CD14-positive monocyte (primary cell): ENCODE data around the gene IZUMO1. TPM values are rescaled to one million over a fixed set of nuclear protein-coding genes. Genes with fewer than 3 reads are reported as not detected.
A peak's percentile ranks its signal among the peaks of the same experiment; 100 is the strongest.

Experiments used
- DNase-seq, 3 donors: peaks; one replicate each; pipeline ENCODE4 v3.0.0-alpha.2; 2011 to 2022
- H2AFZ ChIP-seq: 2 replicates; pipeline ENCODE4 v1.6.0; 2012; ENCODE audit warnings: mild to moderate bottlenecking, low read depth, low read length, inconsistent platforms; ENCODE audit not compliant: insufficient read depth, poor library complexity, severe bottlenecking
- H3K27ac ChIP-seq, 2 donors: 1 replicate in 1 of 2; 2 replicates in 1 of 2; pipeline ENCODE4 v1.5.1; 2012 to 2013; ENCODE audit warnings: low read length in 2 of 2, control low read depth in 1 of 2, inconsistent platforms in 1 of 2, low read depth in 1 of 2, mild to moderate bottlenecking in 1 of 2
- H3K27me3 ChIP-seq, 2 donors: one replicate each; pipeline versions ENCODE4 v1.6.0 to v1.6.1; 2011 to 2013; ENCODE audit warnings: low read length in 2 of 2; ENCODE audit not compliant: control insufficient read depth in 2 of 2, insufficient read depth in 2 of 2
- H3K36me3 ChIP-seq, 2 donors: replicated peaks in 1 of 2; 1 replicate in 1 of 2; 2 replicates in 1 of 2; pipeline versions ENCODE4 v1.5.1 to v1.6.1; 2012 to 2013; ENCODE audit warnings: low read length in 2 of 2, control low read depth in 1 of 2, inconsistent platforms in 1 of 2, mild to moderate bottlenecking in 1 of 2; ENCODE audit not compliant: insufficient read depth in 2 of 2, control insufficient read depth in 1 of 2
- H3K4me1 ChIP-seq, 2 donors: 1 replicate in 1 of 2; 2 replicates in 1 of 2; pipeline versions ENCODE4 v1.5.1 to v1.6.1; 2012 to 2013; ENCODE audit warnings: low read length in 2 of 2, control low read depth in 1 of 2, inconsistent platforms in 1 of 2, mild to moderate bottlenecking in 1 of 2, moderate library complexity in 1 of 2; ENCODE audit not compliant: insufficient read depth in 2 of 2, control insufficient read depth in 1 of 2
- H3K4me2 ChIP-seq: replicated peaks from 2 replicates; pipeline ENCODE3; 2012; ENCODE audit warnings: low read length, moderate library complexity, mild to moderate bottlenecking; ENCODE audit not compliant: poor library complexity, severe bottlenecking; ENCODE audit errors: extremely low read depth
- H3K4me3 ChIP-seq, 3 experiments: fragments of 200-600 bp in 1 of 3; sonication (generic) in 1 of 3; replicated peaks in 1 of 3; 1 replicate in 2 of 3; 2 replicates in 1 of 3; pipeline ENCODE4 v1.5.1; 2011 to 2013; ENCODE audit warnings: low read length in 3 of 3, mild to moderate bottlenecking in 3 of 3, control low read depth in 2 of 3, low read depth in 2 of 3, inconsistent platforms in 1 of 3, moderate library complexity in 1 of 3
- H3K79me2 ChIP-seq: 2 replicates; pipeline ENCODE4 v1.6.0; 2012; ENCODE audit warnings: mild to moderate bottlenecking, control low read depth, inconsistent platforms, low read length, moderate library complexity; ENCODE audit not compliant: insufficient read depth
- H3K9ac ChIP-seq: 2 replicates; pipeline ENCODE4 v1.6.0; 2017; ENCODE audit warnings: low read length, mild to moderate bottlenecking; ENCODE audit not compliant: insufficient read depth, poor library complexity, severe bottlenecking
- H3K9me3 ChIP-seq, 2 donors: replicated peaks in 1 of 2; 1 replicate in 1 of 2; 2 replicates in 1 of 2; pipeline versions ENCODE4 v1.5.1 to v1.6.1; 2012 to 2013; ENCODE audit warnings: low read length in 2 of 2, control low read depth in 1 of 2; ENCODE audit not compliant: control insufficient read depth in 1 of 2, insufficient read depth in 1 of 2
- H4K20me1 ChIP-seq: 2 replicates; pipeline ENCODE4 v1.6.0; 2012; ENCODE audit warnings: mild to moderate bottlenecking, low read length, control low read depth, moderate library complexity; ENCODE audit not compliant: insufficient read depth
- H3K27ac Mint-ChIP-seq, 7 donors: one replicate each; pipeline ENCODE4 v1.8.0; 2020; ENCODE audit warnings: mild to moderate bottlenecking in 7 of 7, mixed read lengths in 7 of 7, moderate library complexity in 6 of 7, inconsistent platforms in 2 of 7
- H3K27me3 Mint-ChIP-seq, 3 donors: one replicate each; pipeline ENCODE4 v1.8.0; 2021 to 2022; ENCODE audit warnings: low read depth in 3 of 3, mild to moderate bottlenecking in 3 of 3, mixed read lengths in 3 of 3, moderate library complexity in 3 of 3, inconsistent platforms in 1 of 3
- H3K36me3 Mint-ChIP-seq, 2 donors: one replicate each; pipeline ENCODE4 v1.8.0; 2020; ENCODE audit warnings: mixed read lengths in 2 of 2, inconsistent platforms in 1 of 2, mild to moderate bottlenecking in 1 of 2
- H3K4me1 Mint-ChIP-seq: one replicate; pipeline ENCODE4 v1.8.0; 2020; ENCODE audit warnings: mild to moderate bottlenecking, mixed read lengths
- H3K4me3 Mint-ChIP-seq, 2 donors: one replicate each; pipeline ENCODE4 v1.8.0; 2020; ENCODE audit warnings: mild to moderate bottlenecking in 2 of 2, mixed read lengths in 2 of 2, moderate library complexity in 1 of 2
- H3K9me3 Mint-ChIP-seq, 7 donors: one replicate each; pipeline ENCODE4 v1.8.0; 2020 to 2022; ENCODE audit warnings: mixed read lengths in 7 of 7, mild to moderate bottlenecking in 6 of 7, moderate library complexity in 6 of 7, inconsistent platforms in 2 of 7
- WGBS: methylation state at CpG from one replicate; pipeline ENCODE4 v1.1.5; 2013; ENCODE audit warnings: missing lambda C conversion rate; ENCODE audit not compliant: insufficient coverage; 5-methylcytosine and 5-hydroxymethylcytosine counted together
- intact Hi-C, 2 donors: fragments of 100-400 bp; cut with micrococcal nuclease; formaldehyde crosslinking; loops; one replicate each; pipeline versions ENCODE4 v1.15.0 to v1.15.1; 2023
- polyA plus RNA-seq, 3 donors: library from polyadenylated mRNA; depleted of rRNA in 1 of 3; unstranded in 2 of 3; stranded (reverse) in 1 of 3; fragments of 300-500 nt in 2 of 3; fragments of >200 nt in 1 of 3; fragmentation: Illumina TruSeq in 2 of 3; gene quantifications; 1 replicate in 2 of 3; 2 replicates in 1 of 3; pipeline ENCODE4 v1.2.3, GENCODE V29; 2012 to 2021
- TF ChIP-seq, protein P1 (sequence below): fragments of 200-600 bp; IDR thresholded peaks from one replicate; pipeline ENCODE4 v1.8.0; 2022; ENCODE audit warnings: antibody characterized with exemption, mild to moderate bottlenecking

Gene IZUMO1
- polyA plus RNA-seq, 3 donors, result not detected

DNA sequence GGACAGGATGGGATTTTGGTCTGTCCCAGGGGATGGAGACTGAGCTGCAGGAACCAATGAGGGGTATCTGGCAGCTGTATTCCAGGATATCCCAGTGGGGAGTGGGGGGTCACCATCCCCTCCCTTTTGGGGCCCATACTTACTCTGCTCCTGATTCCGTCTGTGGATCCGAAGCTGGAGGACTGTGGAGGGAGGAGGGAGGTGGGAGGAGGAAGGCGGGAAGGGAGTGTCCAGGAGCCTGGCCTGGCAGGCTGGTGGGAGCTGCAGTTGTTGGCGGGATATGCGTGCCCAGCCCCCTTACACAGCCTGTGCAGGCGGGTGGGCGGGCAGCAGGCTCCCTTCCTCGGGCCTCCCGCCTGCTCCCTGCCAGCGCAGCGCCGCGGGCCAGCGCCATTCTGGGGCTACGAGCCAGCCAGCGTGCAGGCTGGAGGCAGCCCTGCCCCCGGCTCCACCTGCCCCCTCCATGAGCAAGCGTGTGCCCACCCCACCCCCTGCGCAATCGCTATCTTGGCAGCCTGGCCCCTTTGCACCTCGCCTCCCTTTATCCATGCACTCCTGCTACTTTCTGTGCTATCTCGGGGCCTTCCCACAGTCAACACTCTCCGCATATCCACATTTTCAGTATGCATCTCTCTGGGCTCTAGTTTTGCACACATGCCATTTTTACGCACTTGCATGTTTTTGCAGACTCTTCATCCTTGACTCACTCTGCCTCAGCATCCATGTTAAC lies 30.0 kb downstream of the IZUMO1 start:
- H3K27me3 ChIP-seq, result peaks cover 0 to 2% of the 10 kb centered on the region in 2 donors
- no peaks in the 10 kb centered on the region for H3K9me3 ChIP-seq
- Mint-ChIP-seq H3K4me3 (peak overlapping the region in 1 of 2 donors; percentile 12), H3K27me3 (peaks cover 6 to 9% (median 6%) of the 10 kb centered on the region in 3 donors), H3K36me3 (no peaks in the 10 kb centered on the region), H3K4me1 (peaks cover 23% of the 10 kb centered on the region), H3K27ac (peak overlapping the region in 1 of 7 donors; percentile 76), H3K9me3 (peaks cover 0 to 4% (median 0%) of the 10 kb centered on the region in 7 donors)
- no peaks in the 10 kb centered on the region for H3K36me3 ChIP-seq
- no peaks in the 10 kb centered on the region for H4K20me1 ChIP-seq
- no peak overlapping the region for H3K9ac ChIP-seq
- no peak overlapping the region for H2AFZ ChIP-seq
- TF ChIP-seq, protein P1, sequence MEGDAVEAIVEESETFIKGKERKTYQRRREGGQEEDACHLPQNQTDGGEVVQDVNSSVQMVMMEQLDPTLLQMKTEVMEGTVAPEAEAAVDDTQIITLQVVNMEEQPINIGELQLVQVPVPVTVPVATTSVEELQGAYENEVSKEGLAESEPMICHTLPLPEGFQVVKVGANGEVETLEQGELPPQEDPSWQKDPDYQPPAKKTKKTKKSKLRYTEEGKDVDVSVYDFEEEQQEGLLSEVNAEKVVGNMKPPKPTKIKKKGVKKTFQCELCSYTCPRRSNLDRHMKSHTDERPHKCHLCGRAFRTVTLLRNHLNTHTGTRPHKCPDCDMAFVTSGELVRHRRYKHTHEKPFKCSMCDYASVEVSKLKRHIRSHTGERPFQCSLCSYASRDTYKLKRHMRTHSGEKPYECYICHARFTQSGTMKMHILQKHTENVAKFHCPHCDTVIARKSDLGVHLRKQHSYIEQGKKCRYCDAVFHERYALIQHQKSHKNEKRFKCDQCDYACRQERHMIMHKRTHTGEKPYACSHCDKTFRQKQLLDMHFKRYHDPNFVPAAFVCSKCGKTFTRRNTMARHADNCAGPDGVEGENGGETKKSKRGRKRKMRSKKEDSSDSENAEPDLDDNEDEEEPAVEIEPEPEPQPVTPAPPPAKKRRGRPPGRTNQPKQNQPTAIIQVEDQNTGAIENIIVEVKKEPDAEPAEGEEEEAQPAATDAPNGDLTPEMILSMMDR, result no peak
- 62% methylated on average over 23 of the region's 24 CpGs for WGBS
- no peak overlapping the region for H3K4me2 ChIP-seq
- H3K4me1 ChIP-seq, result peaks cover 26 to 36% of the 10 kb centered on the region in 2 donors
- DNase-seq, result no peak
- no peaks in the 10 kb centered on the region for H3K79me2 ChIP-seq
- H3K4me3 ChIP-seq, result no peak overlapping the region
- intact Hi-C loops, result loop anchor here in 1 of 2 donors (10.0 kb wide), 1 partner anchor 72 kb away; the partner anchor contains the start of gene CA11
- H3K27ac ChIP-seq, result no peak overlapping the region

DNA sequence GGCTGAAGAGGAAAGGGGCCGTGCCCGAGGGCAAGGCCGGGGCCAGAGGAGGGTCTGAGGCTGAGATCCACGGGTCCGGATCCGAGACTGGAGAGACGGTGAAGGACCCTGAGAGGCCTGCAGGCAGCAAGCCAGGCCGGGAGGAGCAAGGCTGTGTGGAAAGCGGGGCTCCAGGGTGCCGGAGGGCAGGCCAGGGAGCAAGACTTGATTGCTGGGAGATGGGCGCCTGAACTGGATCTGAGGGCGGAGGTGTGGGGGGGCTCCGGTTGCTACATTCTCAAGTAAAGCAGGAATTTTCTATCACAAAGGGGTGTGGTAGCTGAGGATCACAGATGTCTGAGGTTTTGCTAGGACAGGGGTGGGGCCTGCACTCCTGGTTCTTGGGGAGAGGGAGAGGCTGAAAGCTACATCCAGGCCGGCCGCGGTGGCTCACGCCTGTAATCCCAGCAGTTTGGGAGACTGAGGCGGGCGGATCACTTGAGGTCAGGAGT lies 31.0 kb downstream of the IZUMO1 start:
- no peaks in the 10 kb centered on the region for H3K79me2 ChIP-seq
- H3K9ac ChIP-seq, result no peak overlapping the region
- H3K9me3 ChIP-seq, result peaks cover 0 to 8% of the 10 kb centered on the region in 2 donors
- H3K27me3 ChIP-seq, result peaks cover 0 to 2% of the 10 kb centered on the region in 2 donors
- no peak for DNase-seq
- peaks cover 6 to 10% (median 6%) of the 10 kb centered on the region in 3 donors for H3K27me3 Mint-ChIP-seq
- H3K4me3 Mint-ChIP-seq, result no peak overlapping the region
- peaks cover 0 to 12% (median 4%) of the 10 kb centered on the region in 7 donors for H3K9me3 Mint-ChIP-seq
- H3K27ac Mint-ChIP-seq, result peak overlapping the region in 1 of 7 donors; percentile 5
- peaks cover 21 to 27% of the 10 kb centered on the region in 2 donors for H3K4me1 ChIP-seq
- H3K36me3 ChIP-seq, result no peaks in the 10 kb centered on the region
- intact Hi-C loops, result loop anchor here in 1 of 2 donors (10.0 kb wide), 1 partner anchor 71 kb away; the partner anchor contains the start of gene CA11
- H4K20me1 ChIP-seq, result no peaks in the 10 kb centered on the region
- no peak overlapping the region for H3K27ac ChIP-seq
- H3K4me2 ChIP-seq, result no peak overlapping the region
- H3K4me3 ChIP-seq, result no peak overlapping the region
- TF ChIP-seq, protein P1, result no peak
- no peak overlapping the region for H2AFZ ChIP-seq
- 95% methylated on average over 12 of the region's 19 CpGs for WGBS
- H3K4me1 Mint-ChIP-seq, result peaks cover 18% of the 10 kb centered on the region
- H3K36me3 Mint-ChIP-seq, result no peaks in the 10 kb centered on the region
